HL-60/S4 (cell line): ENCODE measurements around the gene ATXN1.
"Not testable (repeated sequence)": the region's sequence is repeated elsewhere in the genome, so short reads cannot be mapped to it uniquely, and the experiment has no call there.

Experiments
- in situ Hi-C: fragments of 300-500 bp; cut with MboI; formaldehyde crosslinking; loops from 2 replicates; pipeline ENCODE4 v1.14.3; 2022; ENCODE audit warnings: low sequenced_read_pairs

Gene ATXN1

DNA sequence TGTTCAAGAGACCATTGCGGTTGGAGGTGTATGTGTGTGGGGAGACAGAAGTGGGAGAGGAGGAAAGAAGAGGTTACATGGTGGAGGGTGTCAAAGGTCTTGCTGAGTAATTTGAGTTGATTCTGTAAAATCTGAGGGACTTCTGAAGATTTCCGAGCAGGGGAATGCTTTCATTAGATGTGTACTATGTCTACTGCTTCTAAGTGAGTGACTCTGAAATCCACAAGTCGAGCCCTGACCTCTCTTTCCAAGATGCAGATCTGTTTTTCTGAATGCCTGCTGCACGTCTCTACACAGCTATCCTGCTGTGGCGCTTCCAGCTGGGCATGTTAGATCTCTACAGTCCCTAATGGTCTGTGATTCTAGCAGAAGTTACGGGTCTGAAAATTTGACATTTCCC lies 209.8 kb downstream of the ATXN1 start:
- in situ Hi-C loops: no loop called here

DNA sequence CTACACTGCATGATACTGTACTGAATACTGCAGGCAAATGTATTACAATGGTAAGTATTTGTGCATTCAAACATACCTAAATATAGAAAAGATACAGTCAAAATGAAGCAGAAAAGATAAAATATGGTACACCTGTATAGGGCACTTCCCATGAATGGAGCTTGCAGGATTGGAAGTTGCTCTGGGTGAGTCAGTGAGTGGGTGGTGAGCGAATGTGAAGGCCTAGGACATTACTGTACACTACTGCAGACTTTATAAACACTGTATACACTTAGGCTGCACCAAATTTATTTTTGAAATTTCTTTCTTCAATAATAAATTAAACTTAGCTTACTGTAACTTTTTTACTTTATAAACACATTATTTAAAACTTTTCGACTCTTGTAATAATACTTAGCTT lies 213.1 kb downstream of the ATXN1 start:
- in situ Hi-C loops: no loop called here

DNA sequence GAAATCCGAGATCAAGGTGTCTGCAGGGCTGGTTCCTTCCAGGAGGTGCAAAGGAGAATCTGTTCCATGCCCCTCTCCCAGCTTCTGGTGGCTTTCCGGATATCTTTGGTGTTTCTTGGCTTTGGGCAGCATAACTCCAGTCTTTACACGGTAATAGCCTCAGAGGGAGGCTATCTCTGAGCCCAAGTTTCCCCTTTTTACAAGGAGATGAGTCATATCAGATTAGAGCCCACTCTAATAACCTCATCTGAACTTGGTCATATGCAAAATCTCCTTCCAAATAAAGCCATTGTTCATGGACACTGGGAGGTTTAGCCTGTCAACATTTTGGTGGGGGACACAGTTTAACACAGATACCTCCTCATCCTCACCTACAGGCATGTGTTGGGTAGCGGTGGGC lies 213.7 kb downstream of the ATXN1 start:
- in situ Hi-C loops: no loop called here

DNA sequence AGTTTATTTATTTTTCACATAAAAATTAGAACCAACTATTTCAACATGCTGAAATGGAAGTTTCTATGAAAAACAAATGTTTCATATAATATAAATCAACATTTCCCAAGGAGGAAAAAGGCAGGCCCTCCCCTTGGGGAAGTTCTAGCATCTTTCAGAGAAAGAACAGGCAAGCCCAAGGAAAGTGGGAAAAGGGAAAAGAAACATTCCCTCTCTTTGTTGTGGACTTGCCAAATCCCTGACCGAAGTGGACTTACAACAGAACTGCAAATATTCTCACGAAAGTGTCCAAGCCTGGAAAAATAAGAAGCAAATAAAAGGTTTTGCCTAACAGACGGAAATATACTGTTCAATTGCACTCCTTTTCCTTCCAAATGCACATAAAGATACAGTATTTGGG lies 214.4 kb downstream of the ATXN1 start:
- in situ Hi-C loops: no loop called here

DNA sequence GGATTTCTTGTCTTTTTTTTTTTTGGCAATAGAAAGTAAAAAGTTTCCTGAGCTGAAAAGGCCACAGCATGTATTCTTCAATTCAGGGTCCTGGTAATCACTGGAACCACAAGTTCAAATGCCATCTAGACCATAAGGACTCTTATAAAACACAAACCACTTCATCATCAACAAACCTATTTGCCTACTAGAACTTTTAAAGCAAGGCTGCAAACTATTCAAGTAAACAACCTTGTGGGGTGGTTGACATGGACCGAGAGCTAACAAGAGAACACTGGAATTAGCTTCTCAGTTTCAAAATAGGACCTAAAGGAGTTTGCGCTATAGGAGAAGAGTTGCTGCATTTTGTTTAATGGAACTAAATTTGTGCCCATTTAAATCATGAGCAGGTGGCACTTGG lies 215.9 kb downstream of the ATXN1 start:
- in situ Hi-C loops: no loop called here

DNA sequence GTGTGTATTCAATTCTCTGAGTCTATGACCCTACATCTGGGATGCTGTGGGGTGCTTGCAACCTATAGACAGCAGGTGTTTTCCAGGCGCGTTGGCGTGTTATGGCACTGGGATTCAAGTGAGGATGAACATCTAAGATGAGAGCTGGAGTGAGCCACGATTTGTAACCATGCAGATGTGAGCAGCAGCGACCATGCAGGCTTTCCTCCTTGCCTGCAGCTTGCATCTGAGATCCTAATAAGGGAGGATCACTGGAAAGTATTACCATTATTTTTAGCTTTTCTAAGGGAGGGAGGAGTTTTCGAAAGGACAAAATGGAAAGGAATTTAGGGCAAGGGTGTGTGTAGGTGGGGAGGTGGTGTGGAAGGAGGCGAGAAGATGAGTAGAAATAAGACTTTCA lies 216.7 kb downstream of the ATXN1 start:
- in situ Hi-C loops: no loop called here

DNA sequence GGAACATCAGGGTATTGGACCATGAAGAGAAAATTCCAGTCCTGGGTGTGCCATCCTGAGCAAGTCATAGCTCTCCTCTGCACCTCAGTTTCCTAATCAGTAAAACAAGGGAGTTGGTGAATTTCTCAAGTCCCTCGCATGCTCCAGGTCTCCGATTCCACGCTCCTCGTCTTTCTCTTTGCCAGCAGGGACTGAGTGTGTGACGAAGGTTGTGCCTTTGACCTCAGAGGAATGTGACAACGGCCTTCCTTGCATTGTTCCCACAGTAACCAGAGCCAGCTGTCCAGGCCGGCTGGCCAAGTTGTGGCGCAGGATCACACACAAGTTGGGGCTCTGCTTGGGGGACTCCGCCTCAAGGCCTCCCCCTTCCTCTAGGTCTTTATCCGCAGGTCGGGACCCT lies 217.3 kb downstream of the ATXN1 start:
- in situ Hi-C loops: no loop called here

DNA sequence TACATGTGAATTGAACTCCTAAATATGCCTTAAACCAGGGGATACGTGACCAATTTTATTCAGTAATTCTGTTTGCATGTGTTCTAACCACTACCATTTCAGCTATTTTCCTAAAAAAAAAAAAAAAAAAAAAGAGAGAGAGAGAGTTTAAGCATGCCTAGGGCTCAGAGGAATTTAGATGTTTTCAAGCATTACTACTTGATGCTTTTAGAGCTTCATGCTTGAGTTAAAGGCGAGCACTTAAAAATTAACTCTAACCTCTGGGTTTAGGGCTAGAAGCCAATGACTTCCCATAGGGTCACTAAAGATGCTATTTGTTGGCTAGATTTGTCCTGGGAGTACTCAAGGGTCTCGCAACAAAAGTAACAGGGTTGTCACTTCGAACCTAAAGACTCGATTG lies 217.7 kb downstream of the ATXN1 start:
- in situ Hi-C loops: no loop called here

DNA sequence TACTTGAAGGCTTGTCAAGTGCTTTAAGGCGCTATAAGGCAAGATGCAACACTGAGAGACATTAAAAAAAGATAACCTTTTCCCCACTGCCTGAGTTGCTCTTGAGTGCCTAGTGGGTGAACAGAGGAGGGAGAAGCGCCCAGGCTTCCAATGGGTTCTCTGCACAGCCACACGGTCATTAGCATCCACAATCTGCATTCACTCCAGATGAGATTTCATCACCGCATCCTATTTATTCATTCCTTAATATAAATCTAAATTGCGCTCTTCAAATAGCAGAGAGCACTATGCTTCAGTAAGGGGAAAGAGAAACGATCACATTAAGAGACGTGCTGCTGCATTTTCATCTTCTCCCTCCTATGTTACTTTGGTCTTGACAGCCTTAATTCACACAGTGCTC lies 219.2 kb downstream of the ATXN1 start:
- in situ Hi-C loops: no loop called here

DNA sequence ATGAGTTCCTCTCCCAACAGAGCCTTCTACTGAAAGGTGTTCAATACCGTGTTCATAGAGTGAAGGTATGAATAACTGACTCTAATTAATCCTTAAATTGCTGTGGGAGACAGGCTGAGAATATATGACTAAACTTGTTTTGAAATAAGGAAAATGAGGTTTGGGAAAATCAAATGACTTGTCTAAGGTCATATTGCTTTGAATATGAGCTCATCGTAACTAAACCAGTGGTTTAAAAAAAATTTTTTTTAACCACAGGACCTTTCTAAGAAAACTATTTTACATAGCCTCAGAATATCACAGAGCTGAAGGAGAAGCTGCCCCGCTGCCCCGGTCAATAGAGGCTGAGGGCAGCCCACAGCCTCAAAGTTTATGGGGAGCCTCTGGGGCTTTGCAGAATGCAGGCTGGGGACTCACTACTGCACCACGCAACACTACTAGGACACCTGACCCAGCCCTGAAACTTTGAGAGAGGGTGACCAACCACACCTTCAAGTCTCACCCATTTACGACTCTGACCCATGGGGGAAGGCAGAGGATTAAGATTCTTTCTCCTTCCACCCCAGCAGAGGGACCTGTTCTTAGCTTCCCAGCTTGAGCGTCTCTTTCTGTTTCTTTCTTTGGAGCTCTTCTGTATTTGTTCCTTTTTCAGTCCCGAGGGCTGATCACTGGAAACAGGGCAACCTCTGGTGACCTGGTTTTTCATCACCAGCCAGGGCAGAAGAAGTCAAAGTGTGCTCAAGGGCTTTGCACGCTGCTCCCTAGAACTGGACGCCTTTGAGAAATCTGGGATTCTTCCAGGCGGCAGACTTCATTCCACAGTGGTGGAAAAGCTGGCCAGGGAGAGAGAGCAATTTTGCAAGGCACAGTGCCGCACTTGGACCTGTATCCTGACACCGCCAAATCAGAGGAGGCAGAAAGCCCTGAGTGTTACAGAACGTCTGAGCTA lies 220.2 kb downstream of the ATXN1 start:
- in situ Hi-C loops: no loop called here

DNA sequence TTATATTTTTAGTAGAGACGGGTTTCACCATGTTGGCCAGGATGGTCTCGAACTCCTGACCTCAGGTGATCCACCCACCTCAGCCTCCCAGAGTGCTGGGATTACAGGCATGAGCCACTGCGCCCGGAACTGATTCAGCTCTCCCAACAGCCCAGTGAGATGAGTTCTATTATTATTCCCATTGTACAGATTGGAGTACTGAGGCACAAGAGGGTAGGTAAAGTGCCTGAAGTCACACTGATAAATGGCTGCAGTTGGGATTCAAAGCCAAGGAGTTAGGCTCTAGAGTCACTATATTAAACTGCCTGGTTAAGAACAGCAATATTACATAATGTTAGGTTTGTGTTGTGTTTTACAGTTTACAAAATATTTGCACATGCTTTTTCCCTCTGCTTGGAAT lies 220.9 kb downstream of the ATXN1 start:
- in situ Hi-C loops: not testable (repeated sequence)

DNA sequence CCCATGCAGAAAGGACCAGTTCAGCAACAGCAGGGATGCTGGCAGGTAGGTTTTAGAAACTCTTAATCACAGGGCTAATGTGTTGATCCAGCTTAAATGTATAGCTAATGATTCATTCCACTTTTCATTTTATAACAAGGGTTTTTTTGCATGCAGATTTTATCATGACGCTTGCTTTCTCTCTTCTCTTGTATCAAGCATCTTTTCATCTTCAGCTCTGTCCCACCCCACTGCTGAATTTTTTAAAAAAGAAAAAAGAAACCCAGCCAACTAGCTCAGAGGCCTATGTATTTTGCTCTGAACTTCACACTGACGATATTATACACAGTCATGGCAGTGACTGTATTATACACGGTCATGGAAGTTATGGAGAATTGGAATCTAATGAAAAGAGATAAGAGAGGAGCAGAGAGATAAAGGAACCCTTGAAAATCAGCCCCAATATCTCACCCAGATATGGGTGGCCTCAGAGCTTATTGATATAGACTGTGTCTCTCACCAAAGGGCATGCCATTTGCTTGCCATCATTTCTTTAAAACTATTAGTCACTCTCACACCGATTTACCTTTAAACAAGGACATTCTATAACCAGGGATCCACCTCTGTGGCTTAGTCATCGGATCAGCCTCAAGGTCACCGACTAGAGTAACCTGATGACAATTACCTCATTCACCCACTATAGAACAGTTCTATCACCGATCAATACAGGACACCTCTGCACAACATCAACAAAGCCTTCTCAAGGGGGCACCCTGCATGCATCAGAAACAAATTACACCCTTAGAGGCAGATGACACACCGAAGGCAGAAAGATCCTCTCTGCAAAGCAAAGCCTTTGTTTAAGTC lies 222.0 kb downstream of the ATXN1 start:
- in situ Hi-C loops: no loop called here

DNA sequence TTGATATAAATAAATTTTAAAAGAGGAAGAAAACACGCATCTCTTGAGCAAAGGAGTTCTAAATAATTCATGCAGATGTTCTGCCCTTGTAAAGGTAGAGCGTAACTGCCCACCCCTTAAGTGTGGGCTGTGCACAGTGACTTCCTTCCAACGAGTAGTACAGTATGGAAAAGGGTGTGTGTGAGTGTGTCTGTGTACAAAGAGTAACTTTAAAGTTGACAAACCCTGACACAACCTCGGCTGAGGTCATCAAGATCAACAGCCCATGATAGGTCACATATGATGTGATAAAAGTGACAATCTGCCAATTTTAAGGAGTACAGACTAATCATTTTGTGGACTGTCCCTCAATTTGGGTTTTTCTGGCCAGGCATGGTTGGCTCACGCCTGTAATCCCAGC lies 225.7 kb downstream of the ATXN1 start:
- in situ Hi-C loops: no loop called here

DNA sequence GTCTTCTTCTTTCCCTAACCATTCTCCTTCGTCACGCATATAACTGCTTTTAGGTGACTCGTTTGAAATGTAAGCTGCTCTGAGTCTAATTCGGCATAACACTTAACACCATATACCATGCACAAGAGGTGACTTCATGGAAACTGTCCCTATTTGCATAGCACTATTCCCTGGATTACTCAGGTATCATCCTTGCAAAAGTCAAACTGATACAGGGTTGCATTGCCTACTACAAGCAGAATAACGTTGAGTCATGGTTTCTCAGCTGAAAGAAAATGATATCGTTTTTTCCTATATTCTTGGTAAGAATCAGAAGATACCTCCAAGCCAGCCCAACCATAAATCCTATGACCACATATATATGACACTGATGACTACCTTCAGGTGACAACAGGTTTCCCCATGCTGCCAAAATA lies 227.5 kb downstream of the ATXN1 start:
- in situ Hi-C loops: no loop called here

DNA sequence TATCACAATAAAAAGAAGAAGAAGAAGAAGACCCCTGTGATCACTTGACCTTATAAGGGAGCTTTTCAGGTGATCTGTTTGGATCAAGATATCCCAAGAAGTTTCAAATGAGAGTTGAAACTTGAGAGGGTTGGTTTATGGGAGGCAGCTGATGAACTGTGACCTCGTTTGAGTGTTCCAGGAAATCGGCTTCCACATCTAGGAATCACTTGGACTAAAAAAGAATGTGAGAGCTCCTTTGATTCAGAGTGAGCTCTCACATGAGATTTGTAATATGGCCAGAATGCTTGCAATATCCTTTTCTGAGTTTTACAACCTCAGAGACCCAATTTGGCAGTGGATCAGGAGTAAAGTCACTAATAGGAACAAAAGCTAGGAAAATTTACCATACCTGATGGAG lies 228.1 kb downstream of the ATXN1 start:
- in situ Hi-C loops: no loop called here

DNA sequence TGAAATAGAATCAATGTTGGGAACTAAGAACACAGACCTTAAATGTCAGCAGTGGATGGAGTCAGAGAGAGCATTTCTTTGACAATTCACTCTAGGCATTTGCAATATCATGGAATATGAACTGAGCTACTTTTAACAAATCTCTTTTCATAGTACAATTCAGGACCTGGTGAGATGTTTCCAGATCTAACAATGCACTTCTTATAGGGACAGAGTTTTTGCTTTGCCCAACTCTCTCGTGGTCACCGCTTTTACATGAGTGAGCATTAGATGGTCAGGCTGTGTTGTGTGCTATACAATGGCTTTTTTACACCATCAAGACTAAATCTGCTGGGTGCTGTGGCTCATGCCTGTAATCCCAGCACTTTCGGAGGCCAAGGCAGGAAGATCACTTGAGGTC lies 233.6 kb downstream of the ATXN1 start:
- in situ Hi-C loops: no loop called here

DNA sequence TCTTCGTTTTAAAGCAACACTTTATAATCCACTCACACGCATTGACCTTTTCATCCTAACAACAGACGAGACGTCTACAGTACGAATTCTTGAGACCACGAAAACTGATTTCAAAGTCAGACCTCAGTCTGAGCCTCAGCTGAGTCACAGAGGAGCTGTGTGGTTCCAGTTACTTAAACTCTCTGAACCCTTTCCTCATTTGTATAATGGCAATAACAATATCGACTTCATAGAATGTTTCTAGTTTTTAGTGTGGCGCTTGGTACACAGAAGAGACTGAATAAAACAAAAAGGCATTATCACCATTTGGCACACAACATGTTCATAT lies 236.9 kb downstream of the ATXN1 start:
- in situ Hi-C loops: no loop called here

DNA sequence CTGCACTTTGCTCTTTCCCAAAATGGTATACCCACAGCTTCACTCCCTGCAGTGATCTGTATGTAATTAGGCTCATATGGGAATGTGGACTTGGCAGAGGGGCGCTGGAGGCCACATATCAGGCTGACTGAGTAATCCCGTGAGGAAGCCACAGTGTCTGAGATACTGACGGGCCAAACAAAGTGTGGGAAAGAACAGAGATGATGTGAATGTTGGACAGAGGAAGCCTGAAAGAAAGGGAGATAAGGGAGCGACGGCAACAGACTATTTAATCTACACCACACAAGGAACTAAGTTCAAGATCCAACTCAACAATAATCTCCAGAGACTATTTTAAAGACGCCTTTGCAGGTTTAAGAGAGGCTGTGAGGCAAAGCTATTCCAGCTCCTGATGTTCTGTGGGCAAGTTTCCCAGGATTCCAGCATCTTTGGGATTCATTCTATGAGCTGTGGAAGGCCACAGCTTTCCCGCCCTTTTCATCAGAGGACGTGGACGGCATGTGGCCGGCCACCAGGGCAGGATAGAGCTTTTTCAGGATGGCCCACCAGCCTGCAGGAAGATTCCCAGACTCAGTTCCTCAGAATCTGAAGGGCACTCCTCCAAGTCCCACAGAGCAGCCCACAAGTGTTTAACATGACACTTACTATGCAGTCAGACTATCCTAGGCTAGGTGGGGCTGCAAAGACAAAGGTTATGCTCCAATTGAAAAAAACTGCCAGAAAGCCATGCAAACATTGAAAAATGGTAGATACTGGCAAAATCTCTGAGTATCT lies 237.5 kb downstream of the ATXN1 start:
- in situ Hi-C loops: no loop called here

DNA sequence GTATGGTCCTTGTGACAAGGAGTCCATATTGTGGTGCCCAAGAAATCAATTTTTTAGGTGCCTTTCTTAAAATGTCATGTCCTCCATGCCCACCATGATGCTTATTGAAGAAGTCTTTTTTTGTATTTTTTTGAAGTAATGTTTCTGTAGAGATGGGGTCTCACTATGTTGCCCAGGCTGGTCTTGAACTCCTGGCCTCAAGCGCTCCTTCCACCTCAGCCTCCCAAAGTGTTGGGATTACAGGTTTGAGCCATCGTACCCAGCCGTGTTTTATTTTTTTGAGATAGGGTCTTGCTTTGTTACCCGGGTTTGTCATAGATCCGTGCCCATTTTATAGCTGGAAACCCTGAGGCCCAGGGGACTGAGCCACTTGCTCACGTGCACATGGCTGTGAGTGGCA lies 238.3 kb downstream of the ATXN1 start:
- in situ Hi-C loops: no loop called here

DNA sequence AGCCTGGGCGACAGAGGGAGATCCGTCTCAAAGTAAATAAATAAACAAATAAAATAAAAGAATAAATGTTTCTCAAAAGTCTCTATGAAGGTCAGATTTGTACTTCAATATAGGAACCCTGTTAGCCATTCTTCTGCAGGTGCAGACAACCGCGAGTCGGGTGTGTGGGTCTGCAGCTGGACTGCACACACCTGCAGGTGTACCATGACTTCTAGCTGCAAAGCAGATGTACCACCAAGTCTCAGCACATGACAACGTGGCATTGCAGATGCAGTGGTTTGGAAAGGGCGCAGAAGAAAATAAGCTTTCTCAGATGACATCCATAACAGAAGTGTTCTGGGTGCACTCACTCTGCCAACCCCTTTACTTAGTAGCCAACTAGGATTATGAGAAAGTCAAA lies 239.7 kb downstream of the ATXN1 start:
- in situ Hi-C loops: no loop called here
